22Rv1 (cell line): ENCODE measurements around the gene FBXW5.

ENCODE experiments used
- CTCF ChIP-seq: fragments of 450-650 bp; IDR thresholded peaks from 2 replicates; pipeline ENCODE4 v1.5.1; 2017; ENCODE audit warnings: mild to moderate bottlenecking
- ZFX ChIP-seq: fragments of 450-650 bp; IDR thresholded peaks from 2 replicates; pipeline ENCODE4 v1.6.1; 2017; ENCODE audit warnings: antibody characterized with exemption, borderline replicate concordance

- no peak for TF ChIP-seq CTCF
- no peak for TF ChIP-seq ZFX
Measured at GRCh38 chr9:136944212-136944518, 373 bp downstream of the FBXW5 start.
